Measurements from ENCODE around the gene ETV4. TPM values are rescaled to one million over a fixed set of nuclear protein-coding genes. Genes with fewer than 3 reads are reported as not detected.

The ETV4 gene
- total and polyA plus RNA-seq, 2 donors from 2014 or later, result 2.5 to 6.8 TPM

DNA sequence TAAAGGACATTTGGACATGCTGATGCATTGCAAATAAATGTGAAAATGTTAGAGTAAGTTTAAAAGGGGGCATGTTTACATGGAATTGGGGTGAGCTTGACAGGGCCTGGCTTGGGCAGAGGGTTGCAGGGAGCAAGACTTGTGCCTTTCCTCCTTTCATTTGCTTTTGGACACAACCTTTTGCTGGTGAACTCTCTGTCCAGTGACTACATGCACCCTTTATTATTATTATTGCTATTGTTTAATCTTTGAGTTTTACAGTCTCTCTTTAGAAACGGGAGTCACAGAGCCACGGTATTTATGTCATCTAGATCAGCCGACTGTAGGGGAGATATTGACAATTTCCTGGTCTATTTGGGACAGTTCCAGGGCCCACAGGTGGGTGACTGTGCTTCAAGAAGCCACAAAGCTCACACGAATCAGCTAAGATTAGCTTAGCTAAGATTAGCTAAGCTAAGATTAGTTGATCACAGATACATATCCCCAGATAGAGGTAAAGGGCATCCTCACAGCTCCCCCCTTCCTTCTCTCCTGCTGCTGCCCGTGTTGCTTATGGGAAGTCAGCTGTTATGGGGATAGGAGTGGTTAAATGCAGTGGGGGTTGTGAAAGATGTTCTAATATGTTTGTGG lies 28.9 kb upstream of the ETV4 start:
- intact Hi-C loops (cut with DNase I), result loop anchor here (10.0 kb wide), 1 partner anchor 60 kb away; no protein-coding TSS in a partner anchor
- FAIRE-seq, result no peak
- no peak for DNase-seq
- Histone ChIP-seq H3K4me1 (ENCODE audit: control insufficient read depth in 2 of 3, insufficient read depth in 2 of 3, low read depth in 1 of 3, low read length in 3 of 3) (peaks cover 0 to 5% (median 4%) of the 10 kb centered on the region in 3 donors), H3K27ac (ENCODE audit: low read depth in 2 of 2, low read length in 2 of 2) (no peak overlapping the region), H3K27me3 (ENCODE audit: control insufficient read depth, insufficient read depth, low read length) (no peaks in the 10 kb centered on the region), H3K9ac (ENCODE audit: low read length in 3 of 3) (no peak overlapping the region), H3K9me3 (ENCODE audit: control insufficient read depth in 2 of 3, insufficient read depth in 1 of 3, low read length in 3 of 3) (no peaks in the 10 kb centered on the region), H3K36me3 (ENCODE audit: control insufficient read depth in 2 of 3, insufficient read depth in 3 of 3, low read length in 3 of 3) (no peaks in the 10 kb centered on the region), H3K4me3 (ENCODE audit: low read length in 3 of 3) (no peak overlapping the region)
- TF ChIP-seq, protein P1, sequence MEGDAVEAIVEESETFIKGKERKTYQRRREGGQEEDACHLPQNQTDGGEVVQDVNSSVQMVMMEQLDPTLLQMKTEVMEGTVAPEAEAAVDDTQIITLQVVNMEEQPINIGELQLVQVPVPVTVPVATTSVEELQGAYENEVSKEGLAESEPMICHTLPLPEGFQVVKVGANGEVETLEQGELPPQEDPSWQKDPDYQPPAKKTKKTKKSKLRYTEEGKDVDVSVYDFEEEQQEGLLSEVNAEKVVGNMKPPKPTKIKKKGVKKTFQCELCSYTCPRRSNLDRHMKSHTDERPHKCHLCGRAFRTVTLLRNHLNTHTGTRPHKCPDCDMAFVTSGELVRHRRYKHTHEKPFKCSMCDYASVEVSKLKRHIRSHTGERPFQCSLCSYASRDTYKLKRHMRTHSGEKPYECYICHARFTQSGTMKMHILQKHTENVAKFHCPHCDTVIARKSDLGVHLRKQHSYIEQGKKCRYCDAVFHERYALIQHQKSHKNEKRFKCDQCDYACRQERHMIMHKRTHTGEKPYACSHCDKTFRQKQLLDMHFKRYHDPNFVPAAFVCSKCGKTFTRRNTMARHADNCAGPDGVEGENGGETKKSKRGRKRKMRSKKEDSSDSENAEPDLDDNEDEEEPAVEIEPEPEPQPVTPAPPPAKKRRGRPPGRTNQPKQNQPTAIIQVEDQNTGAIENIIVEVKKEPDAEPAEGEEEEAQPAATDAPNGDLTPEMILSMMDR (IDR thresholded peaks at IDR 0.05; ENCODE audit: borderline replicate concordance, extremely low read depth, insufficient read depth), result no peak

DNA sequence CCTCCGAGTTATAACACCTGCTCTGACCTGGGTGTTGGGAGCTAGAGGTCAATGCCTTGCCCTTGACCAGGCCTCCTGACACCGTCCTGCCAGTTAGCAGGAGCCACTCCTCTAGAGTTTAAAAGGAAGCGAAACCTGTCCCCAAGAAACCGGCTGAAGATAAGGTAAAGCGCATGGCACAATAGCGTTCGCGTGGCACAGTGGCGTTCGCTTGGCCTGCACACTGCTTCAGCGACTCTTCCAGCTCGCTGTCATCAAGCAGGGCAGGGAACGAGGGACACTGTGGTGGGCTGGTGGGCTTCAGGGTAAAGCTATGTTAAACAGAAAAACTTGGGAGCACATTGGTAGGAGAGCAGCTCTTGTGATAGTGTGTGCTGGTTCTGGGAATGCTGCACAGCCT lies 28.2 kb upstream of the ETV4 start:
- no peak for FAIRE-seq
- Histone ChIP-seq H3K27me3 (ENCODE audit: control insufficient read depth, insufficient read depth, low read length) (no peaks in the 10 kb centered on the region), H3K36me3 (ENCODE audit: control insufficient read depth in 2 of 3, insufficient read depth in 3 of 3, low read length in 3 of 3) (no peaks in the 10 kb centered on the region), H3K9ac (ENCODE audit: low read length in 3 of 3) (no peak overlapping the region), H3K27ac (ENCODE audit: low read depth in 2 of 2, low read length in 2 of 2) (no peak overlapping the region), H3K9me3 (ENCODE audit: control insufficient read depth in 2 of 3, insufficient read depth in 1 of 3, low read length in 3 of 3) (no peaks in the 10 kb centered on the region), H3K4me3 (ENCODE audit: low read length in 3 of 3) (no peak overlapping the region), H3K4me1 (ENCODE audit: control insufficient read depth in 2 of 3, insufficient read depth in 2 of 3, low read depth in 1 of 3, low read length in 3 of 3) (peaks cover 0 to 5% (median under 1%) of the 10 kb centered on the region in 3 donors)
- intact Hi-C loops (cut with DNase I), result loop anchor here (10.0 kb wide), 1 partner anchor 60 kb away; no protein-coding TSS in a partner anchor
- DNase-seq, result no peak
- TF ChIP-seq, protein P1 (IDR thresholded peaks at IDR 0.05; ENCODE audit: borderline replicate concordance, extremely low read depth, insufficient read depth), result no peak

DNA sequence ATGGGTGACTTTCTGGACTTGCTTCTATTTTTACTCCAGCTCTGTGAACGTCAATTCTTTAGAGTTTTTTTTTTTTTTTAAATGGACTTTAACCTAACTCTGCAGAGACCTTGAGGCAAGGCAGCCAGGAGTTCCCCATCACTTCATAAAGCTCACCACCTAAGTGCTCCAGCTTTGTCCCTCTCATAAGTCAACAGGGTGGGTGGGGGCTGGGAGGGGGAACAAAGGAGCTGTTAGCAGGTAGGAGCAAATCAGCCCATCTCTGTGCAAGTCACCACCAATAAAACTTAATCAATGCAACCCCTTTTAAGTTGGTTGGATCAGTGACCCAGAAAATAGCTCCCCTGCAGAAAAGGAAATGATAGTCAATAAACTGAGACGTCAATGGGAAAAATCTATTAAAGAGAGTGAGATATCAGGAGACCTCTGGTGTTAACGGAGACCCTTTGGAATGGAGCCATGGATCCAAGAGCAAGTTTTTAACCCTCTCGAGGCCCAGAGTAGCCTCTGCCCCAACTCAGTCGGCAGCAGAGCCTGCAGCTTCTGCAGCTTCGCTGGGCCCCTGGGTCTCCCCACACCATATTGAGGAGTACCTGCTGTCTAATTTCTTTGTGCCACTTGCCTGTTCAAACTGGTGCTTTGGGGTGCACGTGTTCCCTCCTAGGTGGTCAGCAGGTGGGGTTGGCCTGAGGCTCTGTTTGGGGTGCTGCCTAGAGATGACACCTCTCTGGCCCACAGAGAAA lies 27.6 kb upstream of the ETV4 start:
- no peaks in the 10 kb centered on the region for H3K36me3 ChIP-seq (ENCODE audit: control insufficient read depth in 2 of 3, insufficient read depth in 3 of 3, low read length in 3 of 3)
- no peak overlapping the region for H3K9ac ChIP-seq (ENCODE audit: low read length in 3 of 3)
- intact Hi-C loops (cut with DNase I), result loop anchor here (10.0 kb wide), 1 partner anchor 59 kb away; no protein-coding TSS in a partner anchor
- no peaks in the 10 kb centered on the region for H3K27me3 ChIP-seq (ENCODE audit: control insufficient read depth, insufficient read depth, low read length)
- DNase-seq, result peak in 1 of 5 donors; percentile 45
- H3K4me3 ChIP-seq (ENCODE audit: low read length in 3 of 3), result no peak overlapping the region
- no peaks in the 10 kb centered on the region for H3K9me3 ChIP-seq (ENCODE audit: control insufficient read depth in 2 of 3, insufficient read depth in 1 of 3, low read length in 3 of 3)
- TF ChIP-seq, protein P1 (IDR thresholded peaks at IDR 0.05; ENCODE audit: borderline replicate concordance, extremely low read depth, insufficient read depth), result no peak
- FAIRE-seq, result no peak
- no peaks in the 10 kb centered on the region for H3K4me1 ChIP-seq (ENCODE audit: control insufficient read depth in 2 of 3, insufficient read depth in 2 of 3, low read depth in 1 of 3, low read length in 3 of 3)
- H3K27ac ChIP-seq (ENCODE audit: low read depth in 2 of 2, low read length in 2 of 2), result no peak overlapping the region

All from kidney (tissue), 14 donors.